T1000 (cell line): ENCODE data around the gene TSPY8.
"Not testable (repeated sequence)": the region's sequence is repeated elsewhere in the genome, so short reads cannot be mapped to it uniquely, and the experiment has no call there.

Source experiments
- DNase-seq: peaks from one replicate; lab custom pipeline; 2025; ENCODE audit warnings: mixed read lengths; lab: John Stamatoyannopoulos, UW

Gene TSPY8

GRCh38 chrY:9357497-9357896 is at the start of gene TSPY8:
TSS of gene TSPY8 (plus strand) at chrY:9357797. CDS start at chrY:9357843, 46 bp downstream.
- not testable (repeated sequence) for DNase-seq

- no peak for DNase-seq
These were observed 36.6 kb upstream of the TSPY8 start for GRCh38 chrY:9320996-9321395.

- DNase-seq, result not testable (repeated sequence)
These were observed 20.4 kb upstream of the TSPY8 start, which contains the start of gene TSPY4 for GRCh38 chrY:9337164-9337563. TSS of gene TSPY4 (plus strand) at chrY:9337464. CDS start at chrY:9337510, 46 bp downstream.

- DNase-seq, result not testable (repeated sequence)
These were observed 38.9 kb downstream of the TSPY8 start for GRCh38 chrY:9396527-9396926.

GRCh38 chrY:9398121-9398520 is 40.5 kb downstream of the TSPY8 start, which contains the start of gene TSPY3:
TSS of gene TSPY3 (plus strand) at chrY:9398421. CDS start at chrY:9398467, 46 bp downstream.
- DNase-seq, result not testable (repeated sequence)
